Left lung (tissue), 10 donors: ENCODE measurements around the gene SIVA1. TPM values are rescaled to one million over a fixed set of nuclear protein-coding genes. Genes with fewer than 3 reads are reported as not detected.

ENCODE experiments used
- ATAC-seq: fragments of 200-7000 bp; cut with Tn5 transposase; one replicate; pipeline ENCODE4 v1.9.1; 2020; ENCODE audit warnings: moderate library complexity
- DNase-seq, 4 donors: peaks; one replicate each; pipeline ENCODE4 v3.0.0-alpha.2; 2013 to 2020
- H3K27ac ChIP-seq, 2 donors: fragments of 200-600 bp; sonication (generic) in 1 of 2; one replicate each; pipeline versions ENCODE4 v1.5.0 to v1.8.0; 2020 to 2021
- H3K27me3 ChIP-seq, 2 donors: fragments of 200-600 bp; sonication (generic) in 1 of 2; one replicate each; pipeline versions ENCODE4 v1.5.0 to v1.8.0; 2020 to 2021
- H3K36me3 ChIP-seq, 2 donors: fragments of 200-600 bp; sonication (generic) in 1 of 2; one replicate each; pipeline versions ENCODE4 v1.5.0 to v1.8.0; 2020 to 2021
- H3K4me1 ChIP-seq, 2 donors: fragments of 200-600 bp; one replicate each; pipeline ENCODE4 v1.8.0; 2021
- H3K4me3 ChIP-seq, 2 donors: fragments of 200-600 bp; sonication (generic) in 1 of 2; one replicate each; pipeline versions ENCODE4 v1.5.0 to v1.8.0; 2020 to 2021; ENCODE audit warnings: mild to moderate bottlenecking in 1 of 2
- H3K9me3 ChIP-seq, 2 donors: fragments of 200-600 bp; sonication (generic) in 1 of 2; one replicate each; pipeline versions ENCODE4 v1.5.0 to v1.8.0; 2020 to 2021
- intact Hi-C, 2 donors: fragments of 100-400 bp; cut with DNase I; formaldehyde crosslinking; loops; one replicate each; pipeline versions ENCODE4 v1.11.2 to v1.14.2; 2022
- polyA plus RNA-seq, 6 donors: library from polyadenylated mRNA; unstranded; fragments of 120-200 nt; gene quantifications; one replicate each; pipeline ENCODE4 v1.2.1, GENCODE V29; 2013; ENCODE audit not compliant: insufficient read length in 6 of 6
- total RNA-seq, 2 donors: library from RNA; stranded (reverse); fragmentation: NEBNext Ultra II Directional; extraction: Animal tissue kit (Norgen Biotek cat#: 25700); gene quantifications; one replicate each; pipeline ENCODE4 v1.2.1, GENCODE V29; 2021
- TF ChIP-seq, protein P1 (sequence below), 2 donors: fragments of 200-600 bp; sonication (generic) in 1 of 2; IDR thresholded peaks; one replicate each; pipeline versions ENCODE4 v1.5.0 to v1.8.0; 2021; ENCODE audit warnings: antibody characterized with exemption in 2 of 2
- donor health status: DM: no; HTN: yes; CAD: no.
- donor health status: DM: no; HTN: no; CAD: no.

SIVA1 gene
- total and polyA plus RNA-seq, 8 donors: 54.4 to 88.4 (median 72.0) TPM

DNA sequence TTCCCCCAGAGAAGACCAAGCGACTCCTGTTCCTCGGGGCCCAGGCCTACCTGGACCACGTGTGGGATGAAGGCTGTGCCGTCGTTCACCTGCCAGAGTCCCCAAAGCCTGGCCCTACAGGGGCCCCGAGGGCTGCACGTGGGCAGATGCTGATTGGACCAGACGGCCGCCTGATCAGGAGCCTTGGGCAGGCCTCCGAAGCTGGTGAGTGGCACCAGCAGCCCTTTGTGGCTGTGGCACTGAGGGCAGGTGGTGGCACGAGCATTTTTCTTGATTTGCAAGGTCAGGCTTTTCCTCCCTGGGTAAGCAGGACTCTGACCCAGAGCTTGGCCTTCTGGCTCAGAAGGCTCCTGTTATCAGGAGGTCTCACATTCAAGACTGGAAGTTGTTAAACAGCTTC is 2.7 kb downstream of the SIVA1 start:
- Histone ChIP-seq H3K27ac (no peak overlapping the region), H3K4me1 (peaks cover 10 to 27% of the 10 kb centered on the region in 2 donors), H3K36me3 (peaks cover 0 to 47% of the 10 kb centered on the region in 2 donors), H3K27me3 (no peaks in the 10 kb centered on the region), H3K9me3 (no peaks in the 10 kb centered on the region), H3K4me3 (no peak overlapping the region)
- TF ChIP-seq, protein P1, sequence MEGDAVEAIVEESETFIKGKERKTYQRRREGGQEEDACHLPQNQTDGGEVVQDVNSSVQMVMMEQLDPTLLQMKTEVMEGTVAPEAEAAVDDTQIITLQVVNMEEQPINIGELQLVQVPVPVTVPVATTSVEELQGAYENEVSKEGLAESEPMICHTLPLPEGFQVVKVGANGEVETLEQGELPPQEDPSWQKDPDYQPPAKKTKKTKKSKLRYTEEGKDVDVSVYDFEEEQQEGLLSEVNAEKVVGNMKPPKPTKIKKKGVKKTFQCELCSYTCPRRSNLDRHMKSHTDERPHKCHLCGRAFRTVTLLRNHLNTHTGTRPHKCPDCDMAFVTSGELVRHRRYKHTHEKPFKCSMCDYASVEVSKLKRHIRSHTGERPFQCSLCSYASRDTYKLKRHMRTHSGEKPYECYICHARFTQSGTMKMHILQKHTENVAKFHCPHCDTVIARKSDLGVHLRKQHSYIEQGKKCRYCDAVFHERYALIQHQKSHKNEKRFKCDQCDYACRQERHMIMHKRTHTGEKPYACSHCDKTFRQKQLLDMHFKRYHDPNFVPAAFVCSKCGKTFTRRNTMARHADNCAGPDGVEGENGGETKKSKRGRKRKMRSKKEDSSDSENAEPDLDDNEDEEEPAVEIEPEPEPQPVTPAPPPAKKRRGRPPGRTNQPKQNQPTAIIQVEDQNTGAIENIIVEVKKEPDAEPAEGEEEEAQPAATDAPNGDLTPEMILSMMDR (IDR thresholded peaks at IDR 0.05): no peak
- intact Hi-C loops: no loop called here
- ATAC-seq: no peak
- DNase-seq: peak in 1 of 4 donors; percentile 70

DNA sequence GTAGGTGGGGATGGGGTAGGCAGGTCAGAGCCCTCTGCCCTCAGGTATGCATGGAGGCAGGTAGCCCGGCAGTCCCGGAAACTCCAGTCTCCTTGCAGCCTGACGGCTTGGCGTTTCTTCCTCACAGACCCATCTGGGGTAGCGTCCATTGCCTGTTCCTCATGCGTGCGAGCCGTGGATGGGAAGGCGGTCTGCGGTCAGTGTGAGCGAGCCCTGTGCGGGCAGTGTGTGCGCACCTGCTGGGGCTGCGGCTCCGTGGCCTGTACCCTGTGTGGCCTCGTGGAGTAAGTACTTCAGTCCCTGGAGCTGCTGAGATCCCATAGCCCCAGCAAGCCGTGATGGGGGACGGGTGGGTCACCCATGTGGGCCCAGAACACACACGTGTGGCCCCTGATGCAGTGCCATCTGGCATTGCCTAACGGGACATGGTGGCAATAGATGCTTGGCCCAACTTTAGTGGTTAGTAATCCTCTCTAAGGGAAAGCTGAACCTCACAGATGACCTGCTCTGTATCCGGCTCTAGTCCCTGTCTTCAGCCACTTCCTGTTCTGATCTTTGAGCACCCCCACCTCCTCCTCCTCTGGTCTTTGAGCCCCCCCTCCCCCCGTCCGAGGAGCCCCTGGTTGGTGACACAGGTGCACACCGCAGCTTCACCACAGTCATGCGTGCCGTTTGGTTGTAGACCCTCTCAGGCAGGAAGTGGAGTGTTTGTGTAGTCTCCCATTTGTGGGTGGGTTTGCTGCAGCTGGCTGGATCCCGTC is 3.7 kb downstream of the SIVA1 start:
- peak in 1 of 4 donors; percentile 74 for DNase-seq
- ATAC-seq: no peak
- intact Hi-C loops: no loop called here
- no peaks in the 10 kb centered on the region for H3K9me3 ChIP-seq
- TF ChIP-seq, protein P1 (IDR thresholded peaks at IDR 0.05): no peak
- H3K36me3 ChIP-seq: peaks cover 0 to 47% of the 10 kb centered on the region in 2 donors
- H3K27ac ChIP-seq: no peak overlapping the region
- no peaks in the 10 kb centered on the region for H3K27me3 ChIP-seq
- no peak overlapping the region for H3K4me3 ChIP-seq
- peaks cover 10 to 27% of the 10 kb centered on the region in 2 donors for H3K4me1 ChIP-seq

DNA sequence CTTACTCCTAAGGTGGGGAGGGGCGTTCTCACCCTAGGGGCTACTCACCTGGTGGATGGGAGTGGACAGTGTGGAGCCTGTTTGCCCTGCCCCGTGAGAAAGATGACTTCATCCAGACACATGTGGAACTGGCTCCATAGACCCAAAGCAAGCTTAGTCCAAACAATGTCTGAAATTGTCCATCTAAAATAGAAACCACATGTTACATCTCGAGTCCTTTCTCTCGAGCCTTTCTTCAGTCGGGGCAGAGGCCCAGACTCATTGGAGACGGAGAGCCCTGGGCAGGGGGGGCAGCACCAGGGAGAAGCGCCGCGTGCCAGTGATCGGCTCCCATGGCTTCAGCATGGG is 4.3 kb downstream of the SIVA1 start:
- H3K9me3 ChIP-seq: no peaks in the 10 kb centered on the region
- peaks cover 10 to 22% of the 10 kb centered on the region in 2 donors for H3K4me1 ChIP-seq
- H3K4me3 ChIP-seq: no peak overlapping the region
- no peak overlapping the region for H3K27ac ChIP-seq
- peaks cover 0 to 47% of the 10 kb centered on the region in 2 donors for H3K36me3 ChIP-seq
- DNase-seq (peak in 1 of 4 donors; percentile 30), ATAC-seq (no peak)
- H3K27me3 ChIP-seq: no peaks in the 10 kb centered on the region
- TF ChIP-seq, protein P1 (IDR thresholded peaks at IDR 0.05): no peak
- intact Hi-C loops: no loop called here

DNA sequence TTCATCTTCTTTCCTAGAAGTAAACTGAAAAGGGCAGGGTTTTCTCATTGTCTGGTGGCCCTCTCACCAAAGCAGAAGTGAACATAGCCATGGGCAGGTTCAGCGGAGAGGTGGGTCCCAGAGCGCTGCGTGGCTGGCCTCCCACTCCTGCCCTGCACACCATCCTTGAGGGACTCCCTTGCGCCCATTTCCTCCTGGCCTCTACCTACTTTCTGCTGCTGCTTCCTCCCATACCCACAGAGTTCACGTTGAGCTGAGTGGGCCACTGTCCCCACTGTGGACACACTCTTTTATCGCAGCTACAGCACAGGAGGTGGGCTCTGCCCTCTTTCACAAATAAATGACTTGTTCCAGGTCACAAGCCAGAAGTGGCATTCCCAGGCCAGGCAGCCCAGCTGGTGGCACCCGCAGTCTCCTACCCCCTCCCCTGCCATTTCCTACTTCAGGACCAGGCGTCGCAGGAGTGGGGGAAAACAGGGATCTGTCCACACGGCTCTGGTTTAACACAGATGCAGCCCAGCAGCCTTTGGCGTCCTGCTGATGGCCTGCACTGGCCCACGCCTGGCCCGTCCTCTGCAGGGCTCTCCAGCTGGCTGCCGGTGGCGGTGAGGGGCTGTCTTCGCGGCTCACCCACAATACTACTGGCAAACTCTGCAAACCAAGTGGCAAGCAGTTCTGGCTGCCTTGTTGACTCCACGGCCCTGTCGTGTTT is 4.9 kb downstream of the SIVA1 start:
- Histone ChIP-seq H3K27ac (no peak overlapping the region), H3K4me3 (no peak overlapping the region), H3K9me3 (no peaks in the 10 kb centered on the region), H3K36me3 (peaks cover 0 to 51% of the 10 kb centered on the region in 2 donors), H3K27me3 (no peaks in the 10 kb centered on the region), H3K4me1 (peaks cover 10 to 21% of the 10 kb centered on the region in 2 donors)
- intact Hi-C loops: no loop called here
- no peak for ATAC-seq
- TF ChIP-seq, protein P1 (IDR thresholded peaks at IDR 0.05): no peak
- DNase-seq: peak in 1 of 4 donors; percentile 51
